HFF-Myc (cell line): ENCODE data around the gene PRMT7.

Source experiments
- DNase-seq: peaks from one replicate; pipeline ENCODE4 v3.0.0-alpha.2; 2011; ENCODE audit warnings: low read depth; ENCODE audit errors: extremely low read depth
- H3K4me3 ChIP-seq: replicated peaks from 2 replicates; pipeline ENCODE4 v1.5.1; 2011; ENCODE audit warnings: low read depth, mild to moderate bottlenecking, control low read depth, low read length
- TF ChIP-seq, protein P1 (sequence below): IDR thresholded peaks from 2 replicates; pipeline ENCODE4 v1.5.1; 2012; ENCODE audit warnings: mild to moderate bottlenecking, low read depth, low read length, control low read depth; ENCODE audit errors: missing control alignments

PRMT7 gene

DNA sequence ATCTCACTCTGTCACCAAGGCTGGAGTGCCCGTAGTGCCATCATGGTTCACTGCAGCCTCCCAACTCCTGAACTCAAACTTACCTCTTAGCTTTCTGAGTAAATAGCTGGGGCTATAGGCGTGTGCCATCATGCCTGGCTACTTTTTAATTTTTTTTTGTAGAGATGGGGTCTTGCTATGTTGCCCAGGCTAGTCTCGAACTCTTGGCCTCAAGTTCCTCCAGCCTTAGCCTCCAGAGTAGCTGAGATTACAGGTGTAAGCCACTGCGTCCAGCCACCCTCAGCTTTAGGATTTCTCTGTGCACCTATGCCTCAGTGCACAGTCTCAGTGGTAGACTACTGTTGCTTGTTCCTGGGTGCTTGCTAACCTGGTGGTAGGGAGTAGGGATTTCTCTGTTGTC lies 41.0 kb upstream of the PRMT7 start:
- no peak overlapping the region for H3K4me3 ChIP-seq
- TF ChIP-seq, protein P1, sequence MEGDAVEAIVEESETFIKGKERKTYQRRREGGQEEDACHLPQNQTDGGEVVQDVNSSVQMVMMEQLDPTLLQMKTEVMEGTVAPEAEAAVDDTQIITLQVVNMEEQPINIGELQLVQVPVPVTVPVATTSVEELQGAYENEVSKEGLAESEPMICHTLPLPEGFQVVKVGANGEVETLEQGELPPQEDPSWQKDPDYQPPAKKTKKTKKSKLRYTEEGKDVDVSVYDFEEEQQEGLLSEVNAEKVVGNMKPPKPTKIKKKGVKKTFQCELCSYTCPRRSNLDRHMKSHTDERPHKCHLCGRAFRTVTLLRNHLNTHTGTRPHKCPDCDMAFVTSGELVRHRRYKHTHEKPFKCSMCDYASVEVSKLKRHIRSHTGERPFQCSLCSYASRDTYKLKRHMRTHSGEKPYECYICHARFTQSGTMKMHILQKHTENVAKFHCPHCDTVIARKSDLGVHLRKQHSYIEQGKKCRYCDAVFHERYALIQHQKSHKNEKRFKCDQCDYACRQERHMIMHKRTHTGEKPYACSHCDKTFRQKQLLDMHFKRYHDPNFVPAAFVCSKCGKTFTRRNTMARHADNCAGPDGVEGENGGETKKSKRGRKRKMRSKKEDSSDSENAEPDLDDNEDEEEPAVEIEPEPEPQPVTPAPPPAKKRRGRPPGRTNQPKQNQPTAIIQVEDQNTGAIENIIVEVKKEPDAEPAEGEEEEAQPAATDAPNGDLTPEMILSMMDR: no peak
- no peak for DNase-seq

DNA sequence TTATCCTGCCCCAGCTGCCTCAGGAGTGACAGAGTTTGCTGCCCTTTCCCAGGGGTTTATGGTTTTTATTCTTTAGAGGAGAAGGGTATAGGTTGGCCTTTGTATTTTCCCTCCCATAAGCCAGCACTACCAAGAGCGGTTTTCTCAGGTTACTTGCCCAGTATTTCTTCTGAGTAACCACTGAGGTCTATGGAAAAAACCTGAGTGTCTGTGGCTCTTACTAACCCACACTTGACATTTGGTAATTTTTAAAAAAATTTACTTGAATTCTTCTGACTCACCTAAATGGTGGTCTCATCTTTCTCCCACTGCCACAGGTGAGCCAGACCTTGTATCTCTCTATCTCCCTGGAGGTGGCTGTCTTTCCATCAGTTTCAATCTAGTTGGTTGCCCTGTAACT lies 40.5 kb upstream of the PRMT7 start:
- no peak overlapping the region for H3K4me3 ChIP-seq
- TF ChIP-seq, protein P1: no peak
- DNase-seq: no peak

DNA sequence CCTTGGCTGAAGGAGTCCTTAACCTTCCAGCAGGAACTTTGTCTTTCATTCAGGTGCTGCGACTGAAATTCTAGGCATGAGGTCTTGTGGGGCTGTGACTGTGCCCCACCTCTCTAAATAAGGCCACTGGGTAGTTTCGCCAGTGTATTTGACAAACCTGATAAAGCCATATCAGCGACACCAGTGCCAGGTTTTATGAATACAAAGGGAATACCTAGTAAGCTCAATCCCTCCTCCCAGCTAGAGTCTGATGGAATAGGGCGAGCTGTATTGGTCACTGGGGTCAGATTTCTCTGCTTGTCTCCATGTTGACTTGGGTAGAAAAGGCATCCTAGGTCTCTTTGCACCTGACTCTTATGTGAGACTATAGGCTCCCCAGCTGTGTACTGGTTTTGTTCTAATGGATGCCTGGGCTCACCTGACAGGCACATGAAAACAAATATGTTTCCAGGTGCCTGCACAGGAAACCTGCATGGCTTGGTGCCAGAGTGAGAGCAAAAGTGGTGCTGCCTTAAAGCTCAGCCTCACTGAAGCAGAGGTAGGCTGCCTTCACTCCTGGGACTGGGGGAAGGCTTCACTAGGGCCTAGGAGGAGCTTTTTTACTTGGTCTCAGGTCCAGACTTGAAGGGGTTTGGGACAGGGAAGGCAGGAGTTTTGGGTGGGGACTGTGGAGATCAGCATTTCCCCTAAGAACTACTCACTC lies 38.2 kb upstream of the PRMT7 start:
- TF ChIP-seq, protein P1: no peak
- H3K4me3 ChIP-seq: no peak overlapping the region
- DNase-seq: no peak

DNA sequence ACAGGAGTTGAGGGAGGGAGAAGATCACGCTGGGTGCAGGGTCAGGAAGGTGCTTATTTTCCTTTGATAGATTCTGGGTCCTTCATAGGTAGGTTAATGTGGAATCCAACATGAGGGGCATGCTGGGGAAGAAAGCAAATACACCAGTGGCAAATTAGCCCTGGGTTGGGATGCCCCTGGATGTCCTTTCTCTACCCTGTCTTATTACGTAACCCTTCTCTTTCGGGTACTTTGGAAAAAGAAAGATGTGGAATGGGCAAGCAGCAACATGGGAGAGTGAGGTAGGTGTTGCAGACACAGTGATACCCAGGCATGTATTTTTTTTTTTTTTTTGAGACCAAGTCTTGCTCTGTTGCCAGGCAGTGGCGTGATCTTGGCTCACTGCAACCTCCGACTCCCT lies 37.4 kb upstream of the PRMT7 start:
- DNase-seq: no peak
- TF ChIP-seq, protein P1: no peak
- H3K4me3 ChIP-seq: no peak overlapping the region

DNA sequence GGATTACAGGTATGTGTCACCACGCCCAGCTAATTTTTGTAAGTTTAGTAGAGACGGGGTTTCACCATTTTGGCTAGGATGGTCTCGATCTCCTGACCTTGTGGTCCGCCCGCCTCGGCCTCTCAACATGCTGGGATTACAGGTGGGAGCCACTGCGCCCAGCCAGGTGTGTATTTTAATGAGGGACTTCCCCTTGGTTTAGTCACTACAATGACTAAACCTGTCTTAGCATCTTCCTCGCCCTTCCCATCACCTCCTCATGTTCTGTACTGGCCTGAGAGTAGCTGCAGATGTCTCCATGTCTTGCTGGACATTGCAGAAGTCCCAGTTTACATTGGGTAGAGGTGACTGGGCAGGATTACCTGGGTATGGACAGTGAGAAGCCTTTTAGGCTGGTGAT lies 36.9 kb upstream of the PRMT7 start:
- no peak for DNase-seq
- TF ChIP-seq, protein P1: no peak
- H3K4me3 ChIP-seq: no peak overlapping the region

- DNase-seq: no peak
- H3K4me3 ChIP-seq: no peak overlapping the region
- TF ChIP-seq, protein P1: no peak
These were observed 36.4 kb upstream of the PRMT7 start for GRCh38 chr16:68274441-68274840.
